NCI-H2171 treated with DMSO at 0.1 percent for 48 hours (cell line): ENCODE data around the gene WNK1.
"Not testable (repeated sequence)": the region's sequence is repeated elsewhere in the genome, so short reads cannot be mapped to it uniquely, and the experiment has no call there.

ENCODE experiments used
- DNase-seq: peaks from one replicate; lab custom pipeline; 2025; lab: John Stamatoyannopoulos, UW

WNK1 gene

GRCh38 chr12:751999-752694 lies at the start of gene WNK1:
WNK1 (plus strand) TSS chr12:752579; CDS start chr12:753566, 987 bp downstream.
- peak; percentile 100 for DNase-seq

- peak; percentile 88 for DNase-seq
Measured at GRCh38 chr12:704516-705242, 47.7 kb upstream of the WNK1 start.

GRCh38 chr12:708084-708483 lies 44.3 kb upstream of the WNK1 start:
- not testable (repeated sequence) for DNase-seq

- DNase-seq, result no peak
Measured at GRCh38 chr12:709455-710020, 42.8 kb upstream of the WNK1 start.

- DNase-seq, result peak; percentile 98
Measured at GRCh38 chr12:712172-712863, 40.1 kb upstream of the WNK1 start.

- no peak for DNase-seq
Measured at GRCh38 chr12:713281-713875, 39.0 kb upstream of the WNK1 start.

GRCh38 chr12:716506-716905 lies 35.9 kb upstream of the WNK1 start:
- no peak for DNase-seq

GRCh38 chr12:718756-719102 lies 33.6 kb upstream of the WNK1 start:
- DNase-seq, result no peak

- DNase-seq, result no peak
Measured at GRCh38 chr12:720231-720941, 32.0 kb upstream of the WNK1 start.

GRCh38 chr12:724194-724855 lies 28.1 kb upstream of the WNK1 start:
- DNase-seq, result peak; percentile 71

GRCh38 chr12:725076-725475 lies 27.3 kb upstream of the WNK1 start:
- no peak for DNase-seq

- DNase-seq, result peak; percentile 71
Measured at GRCh38 chr12:726281-727140, 25.9 kb upstream of the WNK1 start.

GRCh38 chr12:727321-727720 lies 25.1 kb upstream of the WNK1 start:
- no peak for DNase-seq

- DNase-seq, result peak; percentile 94
Measured at GRCh38 chr12:728781-729180, 23.6 kb upstream of the WNK1 start.

- DNase-seq, result peak; percentile 89
Measured at GRCh38 chr12:729221-729620, 23.2 kb upstream of the WNK1 start.

- no peak for DNase-seq
Measured at GRCh38 chr12:730550-730949, 21.8 kb upstream of the WNK1 start.

- no peak for DNase-seq
Measured at GRCh38 chr12:737122-737739, 15.1 kb upstream of the WNK1 start.

GRCh38 chr12:738712-739111 lies 13.7 kb upstream of the WNK1 start:
- no peak for DNase-seq

- no peak for DNase-seq
Measured at GRCh38 chr12:739349-739748, 13.0 kb upstream of the WNK1 start.

- peak; percentile 43 for DNase-seq
Measured at GRCh38 chr12:740921-741320, 11.5 kb upstream of the WNK1 start.
